GM23338 (cell line): ENCODE measurements around the gene RAB40B. TPM values are rescaled to one million over a fixed set of nuclear protein-coding genes. Genes with fewer than 3 reads are reported as not detected.
A peak's percentile ranks its signal among the peaks of the same experiment; 100 is the strongest.

Experiments
- ATAC-seq: fragments of 200-7000 bp; cut with Tn5 transposase; 3 replicates; pipeline ENCODE4 v1.9.1; 2020
- DNase-seq: peaks from one replicate; pipeline ENCODE4 v3.0.0-alpha.2; 2015; ENCODE audit warnings: low spot score
- H2AFZ ChIP-seq: fragments of 200-600 bp; sonication (generic); 2 replicates; pipeline ENCODE4 v1.8.0; 2016; ENCODE audit warnings: antibody characterized with exemption, mild to moderate bottlenecking, moderate library complexity
- H3F3A ChIP-seq: fragments of 200-600 bp; sonication (generic); replicated peaks from 2 replicates; pipeline ENCODE4 v1.8.0; 2017; ENCODE audit warnings: antibody characterized with exemption, mixed run types, low read depth
- H3K27ac ChIP-seq: fragments of 200-600 bp; sonication (generic); 2 replicates; pipeline ENCODE4 v1.6.1; 2016; ENCODE audit warnings: low read depth
- H3K27me3 ChIP-seq: fragments of 200-600 bp; sonication (generic); 2 replicates; pipeline ENCODE4 v1.8.0; 2016; ENCODE audit warnings: mild to moderate bottlenecking, mixed run types, moderate library complexity; ENCODE audit not compliant: insufficient read depth
- H3K36me3 ChIP-seq: fragments of 200-600 bp; sonication (generic); 2 replicates; pipeline ENCODE4 v1.8.0; 2016; ENCODE audit warnings: mild to moderate bottlenecking; ENCODE audit not compliant: insufficient read depth
- H3K4me1 ChIP-seq: fragments of 200-600 bp; sonication (generic); 2 replicates; pipeline ENCODE4 v1.8.0; 2016; ENCODE audit warnings: mild to moderate bottlenecking, moderate library complexity; ENCODE audit not compliant: insufficient read depth
- H3K4me2 ChIP-seq: fragments of 200-600 bp; sonication (generic); 2 replicates; pipeline ENCODE4 v1.7.1; 2017; ENCODE audit warnings: mixed run types
- H3K4me3 ChIP-seq: fragments of 200-600 bp; sonication (generic); 2 replicates; pipeline ENCODE4 v1.6.1; 2016; ENCODE audit warnings: mixed run types
- H3K79me2 ChIP-seq: fragments of 200-600 bp; sonication (generic); replicated peaks from 2 replicates; pipeline ENCODE4 v1.8.0; 2017; ENCODE audit warnings: mild to moderate bottlenecking; ENCODE audit not compliant: insufficient read depth
- H3K9me2 ChIP-seq: fragments of 200-600 bp; sonication (generic); 2 replicates; pipeline ENCODE4 v1.8.0; 2017; ENCODE audit not compliant: insufficient read depth
- H4K20me1 ChIP-seq: fragments of 200-600 bp; sonication (generic); replicated peaks from 2 replicates; pipeline ENCODE4 v1.8.0; 2017; ENCODE audit warnings: mild to moderate bottlenecking; ENCODE audit not compliant: insufficient read depth
- H3K27ac Mint-ChIP-seq: 2 replicates; pipeline ENCODE4 v1.8.0; 2020; ENCODE audit warnings: inconsistent platforms, mild to moderate bottlenecking, moderate library complexity, mixed read lengths
- H3K27me3 Mint-ChIP-seq: 3 replicates; pipeline ENCODE4 v1.8.0; 2022; ENCODE audit warnings: low read depth, mild to moderate bottlenecking, moderate library complexity, mixed read lengths, inconsistent platforms; ENCODE audit not compliant: insufficient read depth, poor library complexity
- H3K36me3 Mint-ChIP-seq: 3 replicates; pipeline ENCODE4 v1.8.0; 2021; ENCODE audit warnings: low read depth, mild to moderate bottlenecking, inconsistent platforms, moderate library complexity, mixed read lengths
- H3K4me1 Mint-ChIP-seq: 3 replicates; pipeline ENCODE4 v1.8.0; 2020; ENCODE audit warnings: mild to moderate bottlenecking, inconsistent platforms, mixed read lengths
- H3K4me3 Mint-ChIP-seq: 3 replicates; pipeline ENCODE4 v1.8.0; 2021; ENCODE audit warnings: moderate library complexity, mild to moderate bottlenecking, inconsistent platforms, mixed read lengths
- H3K9me3 Mint-ChIP-seq: 3 replicates; pipeline ENCODE4 v1.8.0; 2020; ENCODE audit warnings: moderate library complexity, mild to moderate bottlenecking, inconsistent platforms, mixed read lengths
- CREB1 ChIP-seq: fragments of 250-450 bp; sonication (Bioruptor Pico); IDR thresholded peaks from 2 replicates; pipeline ENCODE4 v1.5.0; 2020; ENCODE audit warnings: low read depth, mild to moderate bottlenecking, moderate library complexity
- ETS1 ChIP-seq: IDR thresholded peaks from 2 replicates; pipeline ENCODE4 v1.6.1; 2016; ENCODE audit warnings: antibody characterized with exemption
- EZH2 ChIP-seq: fragments of 200-600 bp; sonication (generic); IDR thresholded peaks from one replicate; pipeline ENCODE4 v1.8.0; 2017; ENCODE audit warnings: antibody characterized with exemption, mild to moderate bottlenecking, low read depth; ENCODE audit not compliant: unreplicated experiment
- POLR2AphosphoS5 ChIP-seq: IDR thresholded peaks from 2 replicates; pipeline ENCODE4 v1.6.1; 2016; ENCODE audit warnings: antibody characterized with exemption, low read depth
- ZNF331 ChIP-seq: fragments of 250-450 bp; sonication (Bioruptor Pico); IDR thresholded peaks from 2 replicates; pipeline ENCODE4 v1.5.0; 2020; ENCODE audit warnings: low read depth, mild to moderate bottlenecking, moderate library complexity
- ZNF462 ChIP-seq: fragments of 250-450 bp; sonication (Bioruptor Pico); IDR thresholded peaks from 2 replicates; pipeline ENCODE4 v1.5.0; 2020; ENCODE audit warnings: mild to moderate bottlenecking, moderate library complexity
- polyA plus RNA-seq: library from polyadenylated mRNA; unstranded; fragments of >200 nt; fragmentation: Nextera tagmentation; extraction: Ambion mirVana; gene quantifications from 2 replicates; pipeline ENCODE4 v1.2.1, GENCODE V29; 2016
- total RNA-seq: library from RNA; depleted of rRNA; stranded (reverse); fragments of >200 nt; shearing (Covaris generic); gene quantifications from 2 replicates; pipeline ENCODE4 v1.2.3, GENCODE V29; 2014

The RAB40B gene
- total and polyA plus RNA-seq, 2 experiments from 2014 or later: 4.2 to 5.2 TPM

GRCh38 chr17:82734987-82735866, 36.7 kb upstream of the RAB40B start, which contains the start of gene FN3K:
Gene FN3K (plus strand): TSS chr17:82735615. CDS start chr17:82735637, 22 bp downstream.
- Mint-ChIP-seq H3K27ac (no peak within 1 kb of the TSS), H3K9me3 (peaks cover 7% of the 10 kb centered on the region; the same call in 2 of the 3 replicates), H3K4me1 (0 out of 3 replicates have a peak, but pooled peaks cover 4% of the 10 kb centered on the region), H3K4me3 (peak within 1 kb of the TSS; percentile 68), H3K36me3 (peaks cover 24% of the 10 kb centered on the region), H3K27me3 (peaks cover 18% of the 10 kb centered on the region)
- TF ChIP-seq EZH2 (no peak), ZNF331 (CRISPR knock-in tag) (no peak), POLR2AphosphoS5 (peak; percentile 49), ZNF462 (CRISPR knock-in tag) (no peak), ETS1 (no peak), CREB1 (CRISPR knock-in tag) (peak; percentile 80)
- Histone ChIP-seq H3K36me3 (peaks cover under 1% of the 10 kb centered on the region; the same call in 1 of the 2 replicates), H3K4me2 (peak within 1 kb of the TSS; percentile 82), H3K4me1 (no peaks in the 10 kb centered on the region), H3K9me2 (0 out of 2 replicates have a peak, but pooled peaks cover 2% of the 10 kb centered on the region), H3K4me3 (peak within 1 kb of the TSS; percentile 64), H4K20me1 (no peaks in the 10 kb centered on the region), H3K27me3 (peaks cover 4% of the 10 kb centered on the region; the same call in 1 of the 2 replicates), H2AFZ (peak within 1 kb of the TSS; percentile 95), H3K79me2 (no peaks in the 10 kb centered on the region), H3K27ac (no peak within 1 kb of the TSS), H3F3A (0 out of 2 replicates have a peak, but pooled peaks cover 4% of the 10 kb centered on the region)
- peak; percentile 80 for DNase-seq
- ATAC-seq: peak; percentile 86
